Liver (tissue), 9 donors: ENCODE results near the gene TMEM164. TPM values are rescaled to one million over a fixed set of nuclear protein-coding genes. Genes with fewer than 3 reads are reported as not detected.

Experiments
- DNase-seq: peaks from one replicate; pipeline ENCODE4 v3.0.0-alpha.2; 2017; ENCODE audit warnings: low spot score
- H3K27ac ChIP-seq, 2 donors: one replicate each; pipeline ENCODE4 v1.7.0; 2013; ENCODE audit warnings: inconsistent platforms in 2 of 2, low read length in 2 of 2, control low read depth in 1 of 2, low read depth in 1 of 2, mild to moderate bottlenecking in 1 of 2
- H3K27me3 ChIP-seq, 4 donors: one replicate each; pipeline versions ENCODE4 v1.6.1 to v1.7.0; 2013; ENCODE audit warnings: low read length in 3 of 4, inconsistent platforms in 1 of 4, mild to moderate bottlenecking in 1 of 4, moderate library complexity in 1 of 4; ENCODE audit not compliant: control insufficient read depth in 4 of 4, insufficient read depth in 4 of 4
- H3K36me3 ChIP-seq, 4 donors: one replicate each; pipeline versions ENCODE4 v1.6.1 to v1.7.0; 2013; ENCODE audit warnings: low read length in 3 of 4, mild to moderate bottlenecking in 3 of 4, low read depth in 1 of 4, moderate library complexity in 1 of 4; ENCODE audit not compliant: control insufficient read depth in 4 of 4, insufficient read depth in 3 of 4
- H3K4me1 ChIP-seq, 4 donors: one replicate each; pipeline versions ENCODE4 v1.6.1 to v1.7.0; 2013; ENCODE audit warnings: low read length in 3 of 4, mild to moderate bottlenecking in 3 of 4, moderate library complexity in 1 of 4; ENCODE audit not compliant: control insufficient read depth in 4 of 4, insufficient read depth in 4 of 4
- H3K4me3 ChIP-seq, 3 donors: one replicate each; pipeline versions ENCODE4 v1.6.1 to v1.7.0; 2013; ENCODE audit warnings: low read length in 3 of 3, control low read depth in 1 of 3, low read depth in 1 of 3, mild to moderate bottlenecking in 1 of 3
- H3K9ac ChIP-seq, 2 donors: one replicate each; pipeline ENCODE4 v1.7.0; 2013; ENCODE audit warnings: low read length in 2 of 2, mild to moderate bottlenecking in 2 of 2, moderate library complexity in 2 of 2, control low read depth in 1 of 2, low read depth in 1 of 2
- H3K9me3 ChIP-seq, 4 donors: one replicate each; pipeline versions ENCODE4 v1.6.1 to v1.7.0; 2013; ENCODE audit warnings: low read length in 3 of 4; ENCODE audit not compliant: control insufficient read depth in 4 of 4
- CTCF ChIP-seq: fragments of 150-350 bp; IDR thresholded peaks from 2 replicates; pipeline ENCODE4 v1.5.1; 2017; ENCODE audit warnings: improper control_type of control experiment, low read depth, low read length; ENCODE audit not compliant: missing input control
- EGR1 ChIP-seq, 2 donors: IDR thresholded peaks; 2 replicates each; pipeline ENCODE4 v1.6.1; 2016 to 2018; ENCODE audit warnings: antibody characterized with exemption in 2 of 2, low read depth in 2 of 2
- FOXA1 ChIP-seq: IDR thresholded peaks from 2 replicates; pipeline ENCODE4 v1.6.1; 2016; ENCODE audit warnings: antibody characterized with exemption
- FOXA2 ChIP-seq: IDR thresholded peaks from 2 replicates; pipeline ENCODE4 v1.6.1; 2016; ENCODE audit warnings: antibody characterized with exemption
- GABPA ChIP-seq, 2 donors: IDR thresholded peaks in 1 of 2; conservative IDR thresholded peaks in 1 of 2; 2 replicates each; pipeline ENCODE4 v1.6.1; 2016; ENCODE audit warnings: antibody characterized with exemption in 2 of 2, mild to moderate bottlenecking in 1 of 2, moderate library complexity in 1 of 2
- HNF4A ChIP-seq, 2 donors: conservative IDR thresholded peaks; 2 replicates each; pipeline ENCODE4 v1.6.1; 2016; ENCODE audit warnings: antibody characterized with exemption in 2 of 2, mild to moderate bottlenecking in 2 of 2
- HNF4G ChIP-seq: IDR thresholded peaks from 2 replicates; pipeline ENCODE4 v1.6.1; 2016; ENCODE audit warnings: antibody characterized with exemption
- JUND ChIP-seq, 2 donors: IDR thresholded peaks; 2 replicates each; pipeline ENCODE4 v1.6.1; 2016; ENCODE audit warnings: antibody characterized with exemption in 2 of 2
- NR2F2 ChIP-seq: IDR thresholded peaks from 2 replicates; pipeline ENCODE4 v1.6.1; 2016; ENCODE audit warnings: antibody characterized with exemption
- RAD21 ChIP-seq, 2 donors: IDR thresholded peaks; 2 replicates each; pipeline ENCODE4 v1.6.1; 2016; ENCODE audit warnings: antibody characterized with exemption in 2 of 2, mild to moderate bottlenecking in 2 of 2
- REST ChIP-seq: IDR thresholded peaks from 2 replicates; pipeline ENCODE4 v1.6.1; 2016; ENCODE audit warnings: antibody characterized with exemption, mild to moderate bottlenecking
- RXRA ChIP-seq, 2 donors: IDR thresholded peaks; 2 replicates each; pipeline ENCODE4 v1.6.1; 2017 to 2018; ENCODE audit warnings: antibody characterized with exemption in 2 of 2, mild to moderate bottlenecking in 1 of 2
- SP1 ChIP-seq: IDR thresholded peaks from 2 replicates; pipeline ENCODE4 v1.6.1; 2018; ENCODE audit warnings: antibody characterized with exemption, mild to moderate bottlenecking
- YY1 ChIP-seq: IDR thresholded peaks from 2 replicates; pipeline ENCODE4 v1.6.1; 2016; ENCODE audit warnings: antibody characterized with exemption, mild to moderate bottlenecking
- ZBTB33 ChIP-seq: IDR thresholded peaks from 2 replicates; pipeline ENCODE4 v1.6.1; 2016; ENCODE audit warnings: antibody characterized with exemption
- WGBS: extraction: QIAGEN DNeasy Blood & Tissue Kit; methylation state at CpG from one replicate; pipeline ENCODE4 v1.1.7; 2013; 5-methylcytosine and 5-hydroxymethylcytosine counted together
- polyA plus RNA-seq, 2 donors: library from polyadenylated mRNA; stranded (reverse) in 1 of 2; unstranded in 1 of 2; fragments of 200-250 nt in 1 of 2; fragments of >200 nt in 1 of 2; fragmentation: Nextera tagmentation in 1 of 2; extraction: Ambion mirVana in 1 of 2; gene quantifications; one replicate each; pipeline versions ENCODE4 v1.2.1 to v1.2.3, GENCODE V29; 2013 to 2015
- total RNA-seq, 2 donors: library from RNA; depleted of rRNA; stranded (reverse); fragments of >200 nt; gene quantifications; one replicate each; pipeline ENCODE4 v1.2.3, GENCODE V29; 2014
- TF ChIP-seq, protein P1 (sequence below): IDR thresholded peaks from 2 replicates; pipeline ENCODE4 v1.6.1; 2016; ENCODE audit warnings: antibody characterized with exemption
- TF ChIP-seq, protein P2 (sequence below): IDR thresholded peaks from 2 replicates; pipeline ENCODE4 v1.6.1; 2016; ENCODE audit warnings: antibody characterized with exemption
- donor health status: healthy.
- donor health status: healthy.
- donor health status: healthy.
- donor health status: healthy.
- donor health status: healthy.

TMEM164 gene
- total and polyA plus RNA-seq, 4 donors: 0.40 to 8.5 (median 2.9) TPM

DNA sequence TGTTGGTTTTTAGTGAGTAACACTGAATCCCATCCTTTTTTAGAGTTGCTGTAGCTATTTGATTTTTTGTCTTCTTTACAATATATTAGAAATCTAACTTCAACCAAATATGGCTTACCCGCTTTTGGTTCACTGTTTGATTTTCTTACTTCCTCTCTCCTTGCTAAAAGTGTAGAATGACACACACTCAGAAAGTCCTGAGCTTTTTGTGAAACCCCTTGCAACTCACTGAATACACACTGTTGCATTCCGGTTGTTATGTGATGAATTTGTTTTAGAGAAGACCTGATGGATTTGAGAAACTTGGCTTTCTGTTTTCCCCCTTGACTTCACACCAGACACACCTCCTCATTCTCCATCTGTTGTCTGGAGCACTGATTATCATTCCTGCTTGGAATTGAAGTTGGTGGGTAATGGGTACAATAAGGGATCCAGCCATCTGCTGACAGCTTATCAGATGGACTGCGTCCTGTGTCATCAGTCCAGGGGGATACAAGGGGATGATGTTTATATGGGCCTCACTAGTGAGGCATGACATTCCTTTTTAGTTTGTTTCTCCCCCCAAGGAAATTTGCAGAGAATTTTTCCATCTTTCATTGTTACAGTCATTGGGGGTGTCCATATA is 5.2 kb downstream of the TMEM164 start:
- Histone ChIP-seq H3K27ac (no peak overlapping the region), H3K9me3 (no peaks in the 10 kb centered on the region), H3K9ac (no peak overlapping the region), H3K4me3 (no peak overlapping the region), H3K36me3 (no peaks in the 10 kb centered on the region), H3K4me1 (peaks cover 0 to 7% (median 3%) of the 10 kb centered on the region in 4 donors), H3K27me3 (no peaks in the 10 kb centered on the region)
- DNase-seq: no peak
- TF ChIP-seq, protein P1, sequence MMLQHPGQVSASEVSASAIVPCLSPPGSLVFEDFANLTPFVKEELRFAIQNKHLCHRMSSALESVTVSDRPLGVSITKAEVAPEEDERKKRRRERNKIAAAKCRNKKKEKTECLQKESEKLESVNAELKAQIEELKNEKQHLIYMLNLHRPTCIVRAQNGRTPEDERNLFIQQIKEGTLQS: no peak
- TF ChIP-seq EGR1 (IDR thresholded peaks at IDR 0.05; ENCODE audit: low read depth in 2 of 2) (no peak), FOXA2 (no peak), NR2F2 (no peak), ZBTB33 (no peak), RAD21 (IDR thresholded peaks at IDR 0.05) (no peak), HNF4A (conservative IDR thresholded peaks at IDR 0.05) (no peak), FOXA1 (no peak), JUND (IDR thresholded peaks at IDR 0.05) (no peak), YY1 (no peak), HNF4G (no peak), RXRA (IDR thresholded peaks at IDR 0.05) (no peak), REST (no peak), CTCF (no peak), SP1 (no peak), GABPA (IDR thresholded peaks at IDR 0.05 in 1 of 2, conservative IDR thresholded peaks at IDR 0.05 in 1 of 2) (no peak)
- TF ChIP-seq, protein P2, sequence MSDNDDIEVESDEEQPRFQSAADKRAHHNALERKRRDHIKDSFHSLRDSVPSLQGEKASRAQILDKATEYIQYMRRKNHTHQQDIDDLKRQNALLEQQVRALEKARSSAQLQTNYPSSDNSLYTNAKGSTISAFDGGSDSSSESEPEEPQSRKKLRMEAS: no peak
- 98% methylated on average over 3 of the region's 3 CpGs for WGBS
